H9 (cell line): ENCODE data around the gene PNPLA8. TPM values are rescaled to one million over a fixed set of nuclear protein-coding genes. Genes with fewer than 3 reads are reported as not detected.

ENCODE experiments used
- DNase-seq: peaks from one replicate; pipeline ENCODE4 v3.0.0-alpha.2; 2017
- H2AFZ ChIP-seq: one replicate; pipeline ENCODE4 v1.6.1; 2013; ENCODE audit warnings: mild to moderate bottlenecking, low read length, control low read depth, moderate library complexity
- H2AK5ac ChIP-seq: 2 replicates; pipeline ENCODE4 v1.6.1; 2013; ENCODE audit warnings: low read length, control low read depth, mixed read lengths; ENCODE audit not compliant: insufficient read length
- H2BK120ac ChIP-seq: one replicate; pipeline ENCODE4 v1.6.1; 2013; ENCODE audit warnings: low read depth, mild to moderate bottlenecking, low read length, control low read depth, inconsistent platforms; ENCODE audit not compliant: poor library complexity, severe bottlenecking
- H2BK12ac ChIP-seq: 2 replicates; pipeline ENCODE4 v1.6.1; 2013; ENCODE audit warnings: low read length, control low read depth, mixed read lengths, low read depth; ENCODE audit not compliant: insufficient read length
- H2BK15ac ChIP-seq: 2 replicates; pipeline ENCODE4 v1.6.1; 2013; ENCODE audit warnings: low read depth, low read length, control low read depth
- H2BK20ac ChIP-seq: one replicate; pipeline ENCODE4 v1.6.1; 2013; ENCODE audit warnings: low read depth, mild to moderate bottlenecking, low read length, control low read depth, inconsistent platforms; ENCODE audit not compliant: poor library complexity, severe bottlenecking
- H2BK5ac ChIP-seq: 2 replicates; pipeline ENCODE4 v1.6.1; 2013; ENCODE audit warnings: low read length, control low read depth, mixed read lengths; ENCODE audit not compliant: insufficient read length
- H3K14ac ChIP-seq: 2 replicates; pipeline ENCODE4 v1.6.1; 2013; ENCODE audit warnings: low read length, control low read depth; ENCODE audit not compliant: insufficient read depth
- H3K18ac ChIP-seq: 2 replicates; pipeline ENCODE4 v1.6.1; 2013; ENCODE audit warnings: low read depth, mild to moderate bottlenecking, mixed read lengths, low read length, control low read depth; ENCODE audit not compliant: insufficient read length
- H3K23ac ChIP-seq: 2 replicates; pipeline ENCODE4 v1.6.1; 2013; ENCODE audit warnings: low read length, control low read depth, mixed read lengths, low read depth; ENCODE audit not compliant: insufficient read length
- H3K23me2 ChIP-seq: 2 replicates; pipeline ENCODE4 v1.6.1; 2013; ENCODE audit warnings: low read depth, mild to moderate bottlenecking, mixed read lengths, low read length, control low read depth; ENCODE audit not compliant: insufficient read length, poor library complexity, severe bottlenecking
- H3K27ac ChIP-seq: 2 replicates; pipeline ENCODE4 v1.5.1; 2013; ENCODE audit warnings: low read length, control low read depth, mixed read lengths, low read depth; ENCODE audit not compliant: insufficient read length
- H3K27me3 ChIP-seq: 2 replicates; pipeline ENCODE4 v1.6.1; 2013; ENCODE audit warnings: low read length, control low read depth, inconsistent platforms; ENCODE audit not compliant: insufficient read depth
- H3K4ac ChIP-seq: 2 replicates; pipeline ENCODE4 v1.6.1; 2013; ENCODE audit warnings: low read depth, mild to moderate bottlenecking, control low read depth, inconsistent platforms, low read length, moderate library complexity
- H3K4me1 ChIP-seq: 2 replicates; pipeline ENCODE4 v1.6.1; 2013; ENCODE audit warnings: low read length, control low read depth, inconsistent platforms; ENCODE audit not compliant: insufficient read depth
- H3K4me2 ChIP-seq: 2 replicates; pipeline ENCODE4 v1.6.1; 2013; ENCODE audit warnings: low read length, control low read depth, mixed read lengths; ENCODE audit not compliant: insufficient read length, insufficient read depth
- H3K56ac ChIP-seq: 2 replicates; pipeline ENCODE4 v1.6.1; 2013; ENCODE audit warnings: low read depth, mild to moderate bottlenecking, mixed read lengths, low read length, control low read depth; ENCODE audit not compliant: insufficient read length
- H3K79me1 ChIP-seq: 2 replicates; pipeline ENCODE4 v1.6.1; 2013; ENCODE audit warnings: low read depth, mild to moderate bottlenecking, moderate library complexity, low read length, control low read depth, inconsistent platforms; ENCODE audit not compliant: insufficient read depth, poor library complexity, severe bottlenecking
- H3K79me2 ChIP-seq: 2 replicates; pipeline ENCODE4 v1.6.1; 2013; ENCODE audit warnings: low read length, control low read depth, inconsistent platforms; ENCODE audit not compliant: insufficient read depth
- H3K9ac ChIP-seq: 2 replicates; pipeline ENCODE4 v1.6.1; 2013; ENCODE audit warnings: low read length, control low read depth, mixed read lengths; ENCODE audit not compliant: insufficient read length; ENCODE audit errors: extremely low read depth
- H3K9me3 ChIP-seq: one replicate; pipeline ENCODE4 v1.6.1; 2013; ENCODE audit warnings: low read depth, low read length, inconsistent platforms; ENCODE audit not compliant: control insufficient read depth
- H3T11ph ChIP-seq: one replicate; pipeline ENCODE4 v1.6.1; 2013; ENCODE audit warnings: mild to moderate bottlenecking, low read length, control low read depth, inconsistent platforms
- H4K20me1 ChIP-seq: one replicate; pipeline ENCODE4 v1.6.1; 2013; ENCODE audit not compliant: control insufficient read depth, insufficient read length, insufficient read depth
- H4K5ac ChIP-seq: 2 replicates; pipeline ENCODE4 v1.6.1; 2013; ENCODE audit warnings: low read depth, mild to moderate bottlenecking, mixed read lengths, low read length, control low read depth; ENCODE audit not compliant: insufficient read length
- H4K8ac ChIP-seq: replicated peaks from 2 replicates; pipeline ENCODE4 v1.6.1; 2013; ENCODE audit warnings: low read length, control low read depth, mixed read lengths, low read depth; ENCODE audit not compliant: insufficient read length
- H4K91ac ChIP-seq: 2 replicates; pipeline ENCODE4 v1.6.1; 2013; ENCODE audit warnings: low read depth, mild to moderate bottlenecking, moderate library complexity, mixed read lengths, low read length, control low read depth; ENCODE audit not compliant: insufficient read length
- H3K27ac Mint-ChIP-seq, 3 experiments: 2 replicates in 2 of 3; 3 replicates in 1 of 3; pipeline ENCODE4 v1.8.0; 2020 to 2021; ENCODE audit warnings: mixed read lengths in 3 of 3, mild to moderate bottlenecking in 1 of 3, moderate library complexity in 1 of 3
- H3K27me3 Mint-ChIP-seq: 2 replicates; pipeline ENCODE4 v1.8.0; 2021; ENCODE audit warnings: low read depth, mild to moderate bottlenecking, moderate library complexity, mixed read lengths
- H3K36me3 Mint-ChIP-seq, 3 experiments: 2 replicates in 2 of 3; 3 replicates in 1 of 3; pipeline ENCODE4 v1.8.0; 2020 to 2021; ENCODE audit warnings: low read depth in 3 of 3, mixed read lengths in 3 of 3; ENCODE audit not compliant: insufficient read depth in 1 of 3
- H3K4me1 Mint-ChIP-seq, 2 experiments: 2 replicates each; pipeline ENCODE4 v1.8.0; 2020; ENCODE audit warnings: mixed read lengths in 2 of 2
- H3K4me3 Mint-ChIP-seq, 2 experiments: 2 replicates in 1 of 2; 3 replicates in 1 of 2; pipeline ENCODE4 v1.8.0; 2020 to 2021; ENCODE audit warnings: mild to moderate bottlenecking in 2 of 2, mixed read lengths in 2 of 2, moderate library complexity in 1 of 2
- H3K9me3 Mint-ChIP-seq, 2 experiments: 2 replicates in 1 of 2; 3 replicates in 1 of 2; pipeline ENCODE4 v1.8.0; 2020; ENCODE audit warnings: mild to moderate bottlenecking in 2 of 2, mixed read lengths in 2 of 2, moderate library complexity in 1 of 2
- WGBS: extraction: QIAGEN DNeasy Blood & Tissue Kit; methylation state at CpG from one replicate; pipeline ENCODE4 v1.1.7; 2013; ENCODE audit warnings: missing lambda C conversion rate, low lambda C conversion rate, mixed read lengths; ENCODE audit not compliant: insufficient read length; ENCODE audit errors: extremely low coverage; 5-methylcytosine and 5-hydroxymethylcytosine counted together
- total RNA-seq: library from RNA; stranded (reverse); gene quantifications from 2 replicates; pipeline ENCODE4 v1.2.1, GENCODE V29; 2021
- TF ChIP-seq, protein P1 (sequence below): fragments of 200-600 bp; sonication (generic); conservative IDR thresholded peaks from 3 replicates; pipeline ENCODE4 v1.8.0; 2021; ENCODE audit warnings: antibody characterized with exemption, mild to moderate bottlenecking

PNPLA8 gene
- total RNA-seq, 1 experiment from 2014 or later = 11.7 TPM

DNA sequence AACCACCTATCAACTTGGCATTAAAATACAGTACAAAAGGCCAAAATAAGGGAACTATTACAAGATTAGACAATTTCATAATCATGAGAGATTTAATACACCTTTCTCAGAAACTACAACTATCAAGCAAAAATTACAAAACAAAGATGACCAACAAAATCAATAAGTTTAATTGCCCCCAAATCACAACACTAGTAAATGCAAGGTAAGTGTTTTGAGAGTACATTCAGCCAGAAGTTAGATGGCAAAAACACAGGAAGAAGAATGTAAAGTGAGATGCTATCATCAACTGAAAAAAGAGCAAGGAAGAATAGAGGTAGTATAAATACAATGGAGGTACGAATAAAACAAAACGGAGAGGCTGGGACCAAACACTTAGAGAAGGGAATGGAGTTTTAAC lies 3.2 kb downstream of the PNPLA8 start:
- Histone ChIP-seq H2AK5ac (no peak overlapping the region), H3K23me2 (peaks cover 7% of the 10 kb centered on the region), H3K27me3 (no peaks in the 10 kb centered on the region), H3T11ph (no peak overlapping the region), H3K4me2 (no peak overlapping the region), H4K8ac (no peak overlapping the region), H2BK5ac (no peak overlapping the region), H3K14ac (no peak overlapping the region), H3K79me2 (0 out of 2 replicates have a peak, but pooled peaks cover 2% of the 10 kb centered on the region), H3K23ac (no peak overlapping the region), H3K79me1 (no peaks in the 10 kb centered on the region), H2BK120ac (no peak overlapping the region), H2BK15ac (no peak overlapping the region), H3K4me1 (peaks cover 4% of the 10 kb centered on the region; the same call in 1 of the 2 replicates), H3K27ac (no peak overlapping the region), H4K91ac (no peak overlapping the region), H2BK20ac (no peak overlapping the region), H3K18ac (no peak overlapping the region), H3K9ac (no peak overlapping the region), H4K20me1 (no peaks in the 10 kb centered on the region), H4K5ac (no peak overlapping the region), H3K9me3 (no peaks in the 10 kb centered on the region), H3K4ac (no peak overlapping the region), H2AFZ (no peak overlapping the region), H2BK12ac (no peak overlapping the region), H3K56ac (no peak overlapping the region)
- WGBS = no CpG with 5 or more reads among the region's 2 CpGs
- Mint-ChIP-seq H3K36me3 (peaks cover 4 to 13% (median 8%) of the 10 kb centered on the region in 3 experiments; a peak in 5 of 7 replicates), H3K4me1 (peaks cover 41 to 56% of the 10 kb centered on the region in 2 experiments), H3K27ac (peak overlapping the region in 1 of 3 experiments; percentile 14; a peak in 2 of 7 replicates), H3K27me3 (no peaks in the 10 kb centered on the region), H3K4me3 (peak overlapping the region in 1 of 2 experiments; percentile 10; a peak in 2 of 5 replicates), H3K9me3 (peaks cover 0 to 2% of the 10 kb centered on the region in 2 experiments; a peak in 1 of 5 replicates)
- no peak for DNase-seq
- TF ChIP-seq, protein P1, sequence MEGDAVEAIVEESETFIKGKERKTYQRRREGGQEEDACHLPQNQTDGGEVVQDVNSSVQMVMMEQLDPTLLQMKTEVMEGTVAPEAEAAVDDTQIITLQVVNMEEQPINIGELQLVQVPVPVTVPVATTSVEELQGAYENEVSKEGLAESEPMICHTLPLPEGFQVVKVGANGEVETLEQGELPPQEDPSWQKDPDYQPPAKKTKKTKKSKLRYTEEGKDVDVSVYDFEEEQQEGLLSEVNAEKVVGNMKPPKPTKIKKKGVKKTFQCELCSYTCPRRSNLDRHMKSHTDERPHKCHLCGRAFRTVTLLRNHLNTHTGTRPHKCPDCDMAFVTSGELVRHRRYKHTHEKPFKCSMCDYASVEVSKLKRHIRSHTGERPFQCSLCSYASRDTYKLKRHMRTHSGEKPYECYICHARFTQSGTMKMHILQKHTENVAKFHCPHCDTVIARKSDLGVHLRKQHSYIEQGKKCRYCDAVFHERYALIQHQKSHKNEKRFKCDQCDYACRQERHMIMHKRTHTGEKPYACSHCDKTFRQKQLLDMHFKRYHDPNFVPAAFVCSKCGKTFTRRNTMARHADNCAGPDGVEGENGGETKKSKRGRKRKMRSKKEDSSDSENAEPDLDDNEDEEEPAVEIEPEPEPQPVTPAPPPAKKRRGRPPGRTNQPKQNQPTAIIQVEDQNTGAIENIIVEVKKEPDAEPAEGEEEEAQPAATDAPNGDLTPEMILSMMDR = no peak
